Thoracic aorta (tissue), 2 donors: ENCODE measurements around the gene RASAL2. TPM values are rescaled to one million over a fixed set of nuclear protein-coding genes. Genes with fewer than 3 reads are reported as not detected.

Experiments
- ATAC-seq: fragments of 150-250 bp; one replicate; pipeline ENCODE4 v1.8.0; 2017; ENCODE audit warnings: low read depth; ENCODE audit not compliant: insufficient number of reproducible peaks, low FRiP score
- DNase-seq: peaks from one replicate; pipeline ENCODE4 v3.0.0-alpha.2; 2020; ENCODE audit warnings: low spot score
- H3K27ac ChIP-seq, 2 donors: fragments of 200-600 bp; sonication (generic); 1 replicate in 1 of 2; 2 replicates in 1 of 2; pipeline ENCODE4 v1.5.1; 2016; ENCODE audit warnings: mild to moderate bottlenecking in 2 of 2, moderate library complexity in 2 of 2
- H3K27me3 ChIP-seq: fragments of 200-600 bp; sonication (generic); replicated peaks from 2 replicates; pipeline ENCODE4 v1.6.0; 2016; ENCODE audit warnings: mild to moderate bottlenecking; ENCODE audit not compliant: insufficient read depth
- H3K36me3 ChIP-seq: fragments of 200-600 bp; sonication (generic); one replicate; pipeline ENCODE4 v1.5.1; 2016
- H3K4me1 ChIP-seq, 2 donors: fragments of 200-600 bp; sonication (generic); 1 replicate in 1 of 2; 2 replicates in 1 of 2; pipeline versions ENCODE4 v1.5.1 to v1.6.0; 2016; ENCODE audit warnings: low read depth in 2 of 2, mild to moderate bottlenecking in 1 of 2; ENCODE audit not compliant: control insufficient read depth in 1 of 2
- H3K4me3 ChIP-seq: fragments of 200-600 bp; sonication (generic); 2 replicates; pipeline ENCODE4 v1.5.1; 2016; ENCODE audit warnings: mild to moderate bottlenecking
- H3K9me3 ChIP-seq: fragments of 200-600 bp; sonication (generic); 2 replicates; pipeline ENCODE4 v1.5.1; 2016
- CTCF ChIP-seq: fragments of 200-600 bp; sonication (generic); IDR thresholded peaks from one replicate; pipeline ENCODE4 v1.5.1; 2019; ENCODE audit warnings: antibody characterized with exemption
- total RNA-seq, 2 donors: library from RNA; depleted of rRNA; stranded (reverse); fragments of >200 nt; gene quantifications; one replicate each; pipeline versions ENCODE4 v1.1.0 to v1.2.3, GENCODE V29; 2016

Gene RASAL2
- total RNA-seq, 2 donors from 2014 or later: 38.0 to 45.1 TPM

GRCh38 chr1:178393370-178393769, 299.5 kb downstream of the RASAL2 start:
- Histone ChIP-seq H3K27me3 (no peaks in the 10 kb centered on the region), H3K4me1 (peaks cover 0 to 10% of the 10 kb centered on the region in 2 donors), H3K36me3 (no peaks in the 10 kb centered on the region), H3K9me3 (no peaks in the 10 kb centered on the region), H3K4me3 (no peak overlapping the region), H3K27ac (no peak overlapping the region)
- TF ChIP-seq CTCF: no peak
- ATAC-seq: no peak
- DNase-seq: no peak

GRCh38 chr1:178396789-178397188, 302.9 kb downstream of the RASAL2 start:
- no peaks in the 10 kb centered on the region for H3K9me3 ChIP-seq
- no peaks in the 10 kb centered on the region for H3K27me3 ChIP-seq
- H3K4me3 ChIP-seq: no peak overlapping the region
- H3K27ac ChIP-seq: no peak overlapping the region
- no peak for TF ChIP-seq CTCF
- no peak for ATAC-seq
- H3K4me1 ChIP-seq: no peaks in the 10 kb centered on the region
- no peaks in the 10 kb centered on the region for H3K36me3 ChIP-seq
- DNase-seq: no peak

- no peak overlapping the region for H3K4me3 ChIP-seq
- H3K36me3 ChIP-seq: no peaks in the 10 kb centered on the region
- H3K4me1 ChIP-seq: no peaks in the 10 kb centered on the region
- H3K27ac ChIP-seq: no peak overlapping the region
- no peaks in the 10 kb centered on the region for H3K27me3 ChIP-seq
- ATAC-seq (no peak), DNase-seq (no peak)
- TF ChIP-seq CTCF: no peak
- H3K9me3 ChIP-seq: no peaks in the 10 kb centered on the region
Measured at GRCh38 chr1:178397678-178398077, 303.8 kb downstream of the RASAL2 start.

GRCh38 chr1:178399177-178399728, 305.3 kb downstream of the RASAL2 start:
- no peaks in the 10 kb centered on the region for H3K36me3 ChIP-seq
- no peaks in the 10 kb centered on the region for H3K27me3 ChIP-seq
- ATAC-seq (no peak), DNase-seq (no peak)
- no peak overlapping the region for H3K4me3 ChIP-seq
- H3K4me1 ChIP-seq: no peaks in the 10 kb centered on the region
- no peak for TF ChIP-seq CTCF
- no peaks in the 10 kb centered on the region for H3K9me3 ChIP-seq
- no peak overlapping the region for H3K27ac ChIP-seq

- H3K4me1 ChIP-seq: no peaks in the 10 kb centered on the region
- no peak for DNase-seq
- no peak for TF ChIP-seq CTCF
- H3K4me3 ChIP-seq: no peak overlapping the region
- no peaks in the 10 kb centered on the region for H3K9me3 ChIP-seq
- ATAC-seq: no peak
- H3K27ac ChIP-seq: no peak overlapping the region
- no peaks in the 10 kb centered on the region for H3K36me3 ChIP-seq
- no peaks in the 10 kb centered on the region for H3K27me3 ChIP-seq
Measured at GRCh38 chr1:178405137-178405536, 311.2 kb downstream of the RASAL2 start.
